HG03108 (cell line): ENCODE results near the gene MTRF1L.

Experiments used
- ATAC-seq: cut with Tn5 transposase; IDR thresholded peaks from one replicate; pipeline ENCODE4 v1.9.1; 2021; ENCODE audit warnings: moderate library complexity; ENCODE audit not compliant: unreplicated experiment

MTRF1L gene, protein sequence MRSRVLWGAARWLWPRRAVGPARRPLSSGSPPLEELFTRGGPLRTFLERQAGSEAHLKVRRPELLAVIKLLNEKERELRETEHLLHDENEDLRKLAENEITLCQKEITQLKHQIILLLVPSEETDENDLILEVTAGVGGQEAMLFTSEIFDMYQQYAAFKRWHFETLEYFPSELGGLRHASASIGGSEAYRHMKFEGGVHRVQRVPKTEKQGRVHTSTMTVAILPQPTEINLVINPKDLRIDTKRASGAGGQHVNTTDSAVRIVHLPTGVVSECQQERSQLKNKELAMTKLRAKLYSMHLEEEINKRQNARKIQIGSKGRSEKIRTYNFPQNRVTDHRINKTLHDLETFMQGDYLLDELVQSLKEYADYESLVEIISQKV

GRCh38 chr6:153002613-153003365 is at the start of gene MTRF1L:
MTRF1L (minus strand) TSS chr6:153002709; CDS start chr6:153002685, 24 bp downstream.
- ATAC-seq: peak; percentile 96

DNA sequence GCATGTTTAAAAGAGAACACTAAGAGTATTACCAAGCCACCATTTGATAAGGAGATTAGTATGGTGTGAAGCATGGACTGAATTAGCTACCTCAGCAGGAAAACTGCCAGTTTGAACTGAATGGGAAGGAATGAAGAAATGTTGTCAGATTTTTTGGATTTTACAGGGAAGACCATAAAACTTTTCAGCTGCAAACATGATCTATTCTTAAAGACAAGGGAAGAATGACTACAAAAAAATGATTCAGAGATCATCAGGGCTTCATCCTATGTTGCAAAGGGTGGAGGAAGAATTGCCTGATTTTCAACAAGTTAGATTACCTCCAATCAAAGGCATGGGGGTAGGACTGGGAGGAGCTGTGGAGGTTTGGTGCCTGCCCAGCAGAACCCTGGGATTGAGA is 49.3 kb upstream of the MTRF1L start:
- no peak for ATAC-seq

- ATAC-seq: no peak
Measured at GRCh38 chr6:153048631-153049030, 46.1 kb upstream of the MTRF1L start.

DNA sequence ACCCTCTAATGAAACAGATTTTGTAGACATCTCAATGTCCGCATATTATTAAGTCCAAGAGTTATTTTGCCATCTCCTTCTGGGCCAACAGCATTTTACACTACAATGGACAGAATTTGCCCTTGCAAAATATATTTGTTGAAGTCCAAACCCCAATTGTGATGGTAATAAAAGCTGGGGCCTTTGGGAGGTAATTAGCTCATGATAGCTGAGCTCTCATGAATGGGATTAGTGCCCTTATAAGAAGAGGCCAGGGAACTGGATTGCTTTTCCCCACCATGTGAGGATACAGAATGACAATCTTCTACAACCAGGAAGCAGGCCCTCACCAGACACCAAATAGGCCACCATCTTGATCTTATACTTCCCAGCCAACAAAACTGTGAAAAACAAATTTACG is 44.9 kb upstream of the MTRF1L start:
- no peak for ATAC-seq

- no peak for ATAC-seq
Measured at GRCh38 chr6:153045271-153045670, 42.8 kb upstream of the MTRF1L start.

GRCh38 chr6:153044295-153044694 is 41.8 kb upstream of the MTRF1L start:
- ATAC-seq: no peak

DNA sequence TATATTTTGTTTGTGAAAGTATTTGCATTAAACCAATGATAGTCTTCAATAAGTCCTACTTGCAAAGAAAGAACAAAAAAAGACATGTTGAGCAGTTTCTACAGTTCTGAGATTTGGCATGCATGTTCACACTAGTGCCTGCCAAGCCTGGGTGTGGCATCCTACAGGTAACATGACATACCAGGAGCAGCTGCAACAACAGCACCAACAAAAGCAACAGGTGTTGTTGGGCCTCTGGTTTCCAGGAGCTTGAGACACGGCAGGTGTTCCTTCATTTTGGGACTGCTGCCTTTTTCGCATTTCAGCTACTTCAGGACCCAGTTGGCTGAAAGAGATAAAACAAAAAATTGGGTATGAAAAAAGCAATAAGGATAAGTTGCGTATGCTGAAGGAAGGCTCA is 41.2 kb upstream of the MTRF1L start:
- no peak for ATAC-seq

DNA sequence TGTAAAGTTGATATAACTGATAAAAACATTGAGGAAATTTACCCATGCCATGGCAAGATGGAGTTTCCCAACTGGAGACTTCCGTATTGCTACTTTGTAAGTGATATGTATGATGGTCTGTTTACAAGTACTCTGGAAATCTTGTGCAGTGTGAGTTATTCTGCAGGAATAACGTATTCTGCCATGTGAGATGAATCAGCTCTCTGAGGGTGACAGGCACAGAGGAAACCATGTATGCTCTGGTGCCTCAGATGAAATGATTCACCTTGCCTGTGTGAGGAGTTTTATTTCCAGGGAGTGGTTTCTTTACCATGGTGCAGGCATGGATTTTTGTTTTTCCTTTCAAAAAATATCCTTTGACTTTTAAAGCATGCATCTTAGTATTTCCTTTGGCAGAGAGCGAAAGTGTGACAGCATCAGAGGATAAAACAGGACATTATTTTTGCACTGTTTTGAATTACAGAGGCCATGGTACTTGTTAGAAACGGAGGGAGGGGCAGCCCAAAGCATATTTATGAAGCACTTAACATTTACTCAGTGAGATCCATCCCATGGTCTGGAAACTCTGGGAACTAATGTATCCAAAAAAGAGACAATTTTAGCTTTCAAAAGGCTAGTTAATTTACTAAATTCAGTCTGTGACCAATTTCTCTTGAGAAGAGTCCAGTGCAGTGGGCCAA is 36.0 kb upstream of the MTRF1L start:
- ATAC-seq: no peak

GRCh38 chr6:153034139-153034538 is 31.6 kb upstream of the MTRF1L start:
- no peak for ATAC-seq

- ATAC-seq: no peak
Measured at GRCh38 chr6:153032255-153032882, 29.9 kb upstream of the MTRF1L start.

DNA sequence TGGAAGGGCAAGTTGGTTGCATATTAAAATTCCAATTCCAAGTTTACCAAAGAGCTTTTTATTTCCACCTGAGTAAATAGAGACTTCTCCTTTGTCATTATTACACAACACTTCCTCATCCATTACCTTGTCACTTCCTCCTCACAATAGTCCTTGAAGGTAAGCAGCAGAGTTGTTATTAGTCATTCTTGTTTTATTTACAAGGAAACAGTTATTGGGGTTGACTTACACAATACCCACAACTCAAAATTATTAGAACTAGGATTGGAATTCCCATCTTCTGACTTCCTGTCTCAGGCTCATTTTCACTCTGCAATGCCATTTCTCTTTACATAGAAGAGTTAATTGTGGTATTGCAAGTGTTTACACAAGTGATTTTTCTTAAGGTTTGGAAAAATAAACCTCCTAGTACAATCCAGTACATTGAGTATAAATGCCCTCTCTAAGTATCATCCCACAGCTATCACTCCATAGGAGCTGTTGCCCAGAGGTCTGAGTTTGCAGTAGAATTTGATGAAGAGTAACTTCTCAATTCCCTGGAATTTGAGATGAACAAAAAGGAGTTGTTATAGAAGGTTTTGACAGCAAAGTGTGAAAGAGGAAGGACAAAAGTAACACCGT is 28.9 kb upstream of the MTRF1L start:
- no peak for ATAC-seq

DNA sequence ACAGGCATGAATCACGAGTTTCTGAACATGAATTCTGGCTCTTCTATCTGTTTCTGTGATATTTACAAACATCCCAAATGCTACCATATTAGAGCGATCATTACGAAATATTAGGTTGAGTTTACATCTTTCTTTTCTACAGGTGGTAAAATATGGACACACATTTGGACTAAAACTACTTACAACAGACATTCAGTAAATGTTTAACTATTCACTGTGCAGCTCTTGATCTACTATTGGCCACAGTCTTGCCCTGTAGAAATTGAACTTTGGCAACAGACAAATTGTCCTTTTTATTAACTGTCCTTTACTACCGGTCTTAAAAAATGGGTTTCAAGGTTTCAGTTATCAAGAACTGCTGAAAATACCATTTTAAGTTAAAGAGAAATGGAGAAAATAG is 26.5 kb upstream of the MTRF1L start:
- ATAC-seq: no peak

GRCh38 chr6:153028286-153028685 is 25.8 kb upstream of the MTRF1L start:
- ATAC-seq: no peak

GRCh38 chr6:153027480-153027879 is 25.0 kb upstream of the MTRF1L start:
- ATAC-seq: no peak

DNA sequence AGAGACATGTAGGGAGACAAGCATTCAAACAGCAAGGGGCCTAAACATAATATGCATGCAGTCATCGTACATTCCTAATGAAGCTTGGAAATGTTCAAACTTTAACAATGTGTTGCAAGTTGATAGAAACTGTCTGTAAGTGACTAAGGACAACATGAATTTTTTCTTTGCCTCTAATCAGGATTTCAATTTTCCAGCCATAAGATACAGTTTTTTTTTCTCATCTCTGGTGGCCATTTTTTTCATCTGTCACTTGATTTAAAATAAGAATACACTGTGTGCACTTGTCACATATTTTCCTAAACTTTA is 22.2 kb upstream of the MTRF1L start:
- ATAC-seq: peak; percentile 4

DNA sequence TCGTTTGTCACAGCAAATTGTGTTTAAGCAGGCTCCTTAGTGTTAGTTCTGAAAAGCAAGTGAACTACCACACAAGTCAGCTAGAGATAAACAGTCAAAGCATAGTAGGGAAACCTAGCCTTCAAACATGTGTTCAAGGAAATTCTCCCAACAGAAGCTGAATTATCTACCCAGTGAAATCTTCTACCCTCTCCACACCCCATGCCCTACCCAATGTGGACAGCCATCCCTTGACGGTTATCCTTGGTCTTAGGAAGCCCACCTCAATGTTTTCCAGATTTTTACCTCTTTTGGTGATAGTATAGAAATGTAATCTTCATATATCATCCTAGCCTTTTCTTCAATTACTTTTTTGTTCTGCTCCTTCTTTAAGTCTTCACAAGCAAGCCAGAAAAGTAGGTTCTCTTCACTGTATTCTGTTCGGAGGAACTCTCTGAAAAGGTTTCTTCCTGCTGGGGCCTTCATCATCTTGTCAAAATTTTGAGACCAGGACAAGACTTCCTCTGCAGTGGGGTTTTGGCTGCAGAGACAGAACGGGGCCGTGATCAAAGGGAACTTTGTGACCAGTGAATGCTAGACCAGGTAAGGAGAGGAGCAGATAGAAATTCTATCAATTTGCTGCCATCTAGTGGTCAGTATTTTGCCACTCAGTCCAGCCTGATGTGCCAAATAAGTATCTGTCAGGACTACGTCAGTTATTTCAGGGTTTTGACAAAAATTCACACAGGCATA is 21.6 kb upstream of the MTRF1L start:
- ATAC-seq: peak; percentile 98

DNA sequence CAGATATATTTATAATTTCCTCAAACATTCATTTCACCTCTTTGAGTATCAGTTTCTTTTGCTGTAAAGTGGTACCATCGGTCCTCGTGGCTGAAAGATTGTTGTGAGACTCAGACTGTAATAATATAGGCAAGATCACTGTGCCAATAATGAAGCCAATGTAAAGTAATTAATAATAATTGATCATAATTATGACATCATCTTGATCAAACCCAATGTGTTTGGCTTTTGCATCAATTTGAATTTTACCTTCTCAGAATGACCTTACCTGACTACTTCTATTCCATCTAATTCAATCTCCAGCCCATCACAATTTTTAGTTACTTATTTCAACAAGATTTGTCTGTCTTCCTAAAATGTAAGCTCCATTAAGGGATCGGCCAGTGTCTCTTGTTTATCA is 15.8 kb upstream of the MTRF1L start:
- no peak for ATAC-seq

DNA sequence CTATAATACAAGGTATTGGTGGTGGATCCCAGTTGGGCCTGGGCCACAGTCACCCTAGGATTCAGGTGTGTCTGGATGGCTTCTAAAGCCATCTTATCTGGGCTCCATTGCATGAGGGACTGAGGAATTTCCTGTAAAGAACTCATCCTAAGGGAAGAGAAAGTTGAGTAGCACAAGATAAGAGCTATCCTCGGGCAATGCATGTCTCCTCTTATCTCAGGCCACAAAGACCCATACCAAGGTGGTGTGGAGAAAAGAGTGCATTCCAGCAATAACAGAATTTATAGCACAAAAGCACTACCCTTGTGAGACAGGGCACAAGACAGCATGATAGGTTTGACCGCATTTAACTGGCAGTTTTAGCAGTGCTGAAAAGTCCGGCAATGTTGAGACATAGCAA is 14.3 kb upstream of the MTRF1L start:
- no peak for ATAC-seq

DNA sequence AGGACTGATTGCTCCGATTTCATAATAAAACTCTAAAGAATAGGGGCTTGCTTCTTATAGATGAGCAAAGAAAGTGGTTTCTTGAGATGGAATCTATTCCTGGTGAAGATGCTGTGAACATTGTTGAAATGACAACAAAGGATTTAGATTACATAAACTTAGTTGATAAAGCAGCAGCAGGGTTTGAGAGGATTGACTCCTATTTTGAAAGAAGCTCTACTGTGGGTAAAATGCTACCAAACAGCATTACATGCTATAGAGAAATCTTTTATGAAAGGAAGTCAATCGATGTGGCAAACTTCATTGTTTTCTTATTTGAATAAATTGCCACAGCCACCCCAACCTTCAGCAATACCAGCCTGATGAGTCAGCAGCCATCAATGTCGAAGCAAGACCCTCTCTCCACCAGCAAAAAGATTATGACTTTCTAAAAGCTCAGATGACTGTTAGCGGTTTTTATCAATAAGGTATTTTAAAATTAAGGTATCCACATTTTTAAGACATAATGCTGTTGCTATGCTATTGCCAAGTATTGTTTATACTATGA is 12.7 kb upstream of the MTRF1L start:
- ATAC-seq: no peak

DNA sequence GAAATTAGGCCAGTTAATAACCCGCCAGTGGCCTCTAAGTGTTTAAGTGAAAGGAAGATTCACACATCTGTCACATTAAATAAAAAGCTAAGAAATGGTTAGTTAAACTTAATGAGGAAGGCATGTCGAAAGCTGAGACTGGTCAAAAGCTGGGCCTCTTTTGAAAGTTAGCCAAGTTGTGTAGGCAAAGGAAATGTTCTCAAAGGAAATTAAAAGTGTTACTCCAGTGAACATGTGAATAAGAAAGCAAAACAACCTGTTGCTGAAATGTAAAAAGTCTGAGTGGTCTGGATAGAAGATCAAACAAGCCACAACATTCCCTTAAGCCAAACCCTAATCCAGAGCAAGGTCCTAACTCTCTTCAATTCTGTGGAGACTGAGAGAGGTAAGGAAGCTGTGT is 10.9 kb upstream of the MTRF1L start:
- no peak for ATAC-seq
